Fibroblast of villous mesenchyme (primary cell): ENCODE results near the gene ASB10. TPM values are rescaled to one million over a fixed set of nuclear protein-coding genes. Genes with fewer than 3 reads are reported as not detected.

ENCODE experiments used
- DNase-seq: peaks from one replicate; pipeline ENCODE4 v3.0.0-alpha.2; 2010; ENCODE audit warnings: low read depth
- H3K4me3 ChIP-seq: 2 replicates; pipeline ENCODE4 v1.5.1; 2011; ENCODE audit warnings: low read depth, mild to moderate bottlenecking, low read length
- CTCF ChIP-seq: IDR thresholded peaks from 2 replicates; pipeline ENCODE4 v1.5.1; 2012; ENCODE audit warnings: low read depth, mild to moderate bottlenecking, low read length; ENCODE audit not compliant: insufficient read depth
- total RNA-seq: library from RNA; depleted of rRNA; stranded (reverse); fragments of >200 nt; gene quantifications from 2 replicates; pipeline ENCODE4 v1.2.3, GENCODE V29; 2012

ASB10 gene
- total RNA-seq, 1 donor = not detected

- TF ChIP-seq CTCF = no peak
- no peak for DNase-seq
- no peak overlapping the region for H3K4me3 ChIP-seq
These were observed 44.0 kb upstream of the ASB10 start for GRCh38 chr7:151231080-151231479.

GRCh38 chr7:151229249-151229648 is 42.2 kb upstream of the ASB10 start:
- no peak overlapping the region for H3K4me3 ChIP-seq
- no peak for DNase-seq
- no peak for TF ChIP-seq CTCF

GRCh38 chr7:151228024-151228866 is 41.2 kb upstream of the ASB10 start:
- DNase-seq = no peak
- peak overlapping the region; percentile 72 for H3K4me3 ChIP-seq
- no peak for TF ChIP-seq CTCF

GRCh38 chr7:151226875-151227782 is 40.1 kb upstream of the ASB10 start, which contains the start of gene ABCF2:
Gene ABCF2 (minus strand): TSS chr7:151227205. CDS start chr7:151226458, 747 bp downstream.
- H3K4me3 ChIP-seq = peak within 1 kb of the TSS; percentile 72
- TF ChIP-seq CTCF = no peak
- peak; percentile 99 for DNase-seq

GRCh38 chr7:151226560-151226874 is 39.5 kb upstream of the ASB10 start:
- H3K4me3 ChIP-seq = peak overlapping the region; percentile 72
- no peak for TF ChIP-seq CTCF
- DNase-seq = no peak

GRCh38 chr7:151225948-151226510 is 39.0 kb upstream of the ASB10 start:
- DNase-seq = no peak
- TF ChIP-seq CTCF = no peak
- H3K4me3 ChIP-seq = peak overlapping the region; percentile 72
